ENCODE results near the gene MYO1D. TPM values are rescaled to one million over a fixed set of nuclear protein-coding genes. Genes with fewer than 3 reads are reported as not detected.

MYO1D gene
- total RNA-seq, 1 experiment from 2014 or later, result 23.5 TPM

GRCh38 chr17:32492264-32492589, 384.7 kb downstream of the MYO1D start:
- Histone ChIP-seq H3K36me3 (ENCODE audit: low read depth, low read length) (no peaks in the 10 kb centered on the region), H2AFZ (ENCODE audit: low read length) (no peak overlapping the region), H3F3A (ENCODE audit: low read length, unreplicated experiment) (no peaks in the 10 kb centered on the region), H3K4me1 (ENCODE audit: insufficient read depth, low read length) (peaks cover 12% of the 10 kb centered on the region), H3K4me2 (ENCODE audit: low read length) (no peak overlapping the region), H4K20me1 (ENCODE audit: low read length) (no peaks in the 10 kb centered on the region), H3K9me2 (replicated peaks; ENCODE audit: low read length) (no peaks in the 10 kb centered on the region), H3K27me3 (ENCODE audit: low read length) (no peaks in the 10 kb centered on the region), H3K9me3 (ENCODE audit: low read length) (no peaks in the 10 kb centered on the region), H3K4me3 (ENCODE audit: low read length) (no peak overlapping the region), H3K79me2 (ENCODE audit: low read length) (peaks cover 5% of the 10 kb centered on the region; the same call in 1 of the 2 replicates), H3K9ac (ENCODE audit: low read length) (no peak overlapping the region), H3K27ac (ENCODE audit: low read length) (no peak overlapping the region)
- POLR2A ChIA-PET (ENCODE audit: unreplicated experiment), result no interaction called here
- no peak for ATAC-seq
- BruUV-seq (replicated peaks), result no TSS peak
- TF ChIP-seq EZH2phosphoT487 (IDR thresholded peaks at IDR 0.05; ENCODE audit: borderline replicate concordance, low read length) (no peak), CTCF (conservative IDR thresholded peaks at IDR 0.05; ENCODE audit: low read depth, low read length) (no peak), EZH2 (IDR thresholded peaks at IDR 0.05; ENCODE audit: low read length, unreplicated experiment) (no peak)
- intact Hi-C loops (cut with micrococcal nuclease), result no loop called here
- no peak for DNase-seq
- CTCF ChIA-PET, result no interaction called here

- TF ChIP-seq CTCF (conservative IDR thresholded peaks at IDR 0.05; ENCODE audit: low read depth, low read length), result no peak
- TF ChIP-seq EZH2 (IDR thresholded peaks at IDR 0.05; ENCODE audit: low read length, unreplicated experiment), result no peak
- no peak for TF ChIP-seq EZH2phosphoT487 (IDR thresholded peaks at IDR 0.05; ENCODE audit: borderline replicate concordance, low read length)
- no peak overlapping the region for H3K9ac ChIP-seq (ENCODE audit: low read length)
- DNase-seq (no peak), ATAC-seq (no peak)
- H3K79me2 ChIP-seq (ENCODE audit: low read length), result peaks cover 5% of the 10 kb centered on the region; the same call in 1 of the 2 replicates
- no peaks in the 10 kb centered on the region for H3K9me3 ChIP-seq (ENCODE audit: low read length)
- H3K4me3 ChIP-seq (ENCODE audit: low read length), result no peak overlapping the region
- ChIA-PET POLR2A (ENCODE audit: unreplicated experiment) (no interaction called here), CTCF (no interaction called here)
- H3K27me3 ChIP-seq (ENCODE audit: low read length), result no peaks in the 10 kb centered on the region
- H2AFZ ChIP-seq (ENCODE audit: low read length), result no peak overlapping the region
- no peaks in the 10 kb centered on the region for H3K9me2 ChIP-seq (replicated peaks; ENCODE audit: low read length)
- intact Hi-C loops (cut with micrococcal nuclease), result no loop called here
- H3F3A ChIP-seq (ENCODE audit: low read length, unreplicated experiment), result no peaks in the 10 kb centered on the region
- H3K4me2 ChIP-seq (ENCODE audit: low read length), result no peak overlapping the region
- H3K4me1 ChIP-seq (ENCODE audit: insufficient read depth, low read length), result peaks cover 6% of the 10 kb centered on the region
- H4K20me1 ChIP-seq (ENCODE audit: low read length), result no peaks in the 10 kb centered on the region
- no peaks in the 10 kb centered on the region for H3K36me3 ChIP-seq (ENCODE audit: low read depth, low read length)
- no TSS peak for BruUV-seq (replicated peaks)
- H3K27ac ChIP-seq (ENCODE audit: low read length), result no peak overlapping the region
Observed at GRCh38 chr17:32491371-32492263, 385.3 kb downstream of the MYO1D start.

GRCh38 chr17:32490101-32490482, 386.8 kb downstream of the MYO1D start:
- TF ChIP-seq EZH2 (IDR thresholded peaks at IDR 0.05; ENCODE audit: low read length, unreplicated experiment), result no peak
- TF ChIP-seq CTCF (conservative IDR thresholded peaks at IDR 0.05; ENCODE audit: low read depth, low read length), result no peak
- TF ChIP-seq EZH2phosphoT487 (IDR thresholded peaks at IDR 0.05; ENCODE audit: borderline replicate concordance, low read length), result no peak
- H2AFZ ChIP-seq (ENCODE audit: low read length), result no peak overlapping the region
- no peak overlapping the region for H3K4me3 ChIP-seq (ENCODE audit: low read length)
- H3K9me2 ChIP-seq (replicated peaks; ENCODE audit: low read length), result no peaks in the 10 kb centered on the region
- H4K20me1 ChIP-seq (ENCODE audit: low read length), result no peaks in the 10 kb centered on the region
- DNase-seq, result no peak
- intact Hi-C loops (cut with micrococcal nuclease), result no loop called here
- no peaks in the 10 kb centered on the region for H3K9me3 ChIP-seq (ENCODE audit: low read length)
- H3K4me2 ChIP-seq (ENCODE audit: low read length), result no peak overlapping the region
- ChIA-PET POLR2A (ENCODE audit: unreplicated experiment) (interaction anchor here (0.5 kb wide), 1 partner anchor 17 kb away, joined by 3 read pairs; no protein-coding TSS in a partner anchor), CTCF (no interaction called here)
- no peak overlapping the region for H3K27ac ChIP-seq (ENCODE audit: low read length)
- peaks cover 4% of the 10 kb centered on the region; the same call in 1 of the 2 replicates for H3K4me1 ChIP-seq (ENCODE audit: insufficient read depth, low read length)
- no peak for ATAC-seq
- no TSS peak for BruUV-seq (replicated peaks)
- H3K79me2 ChIP-seq (ENCODE audit: low read length), result peaks cover 5% of the 10 kb centered on the region; the same call in 1 of the 2 replicates
- no peaks in the 10 kb centered on the region for H3K36me3 ChIP-seq (ENCODE audit: low read depth, low read length)
- H3F3A ChIP-seq (ENCODE audit: low read length, unreplicated experiment), result peaks cover 7% of the 10 kb centered on the region
- H3K9ac ChIP-seq (ENCODE audit: low read length), result no peak overlapping the region
- H3K27me3 ChIP-seq (ENCODE audit: low read length), result no peaks in the 10 kb centered on the region
